B cell (primary cell): ENCODE data around the gene RAP1GAP2. TPM values are rescaled to one million over a fixed set of nuclear protein-coding genes. Genes with fewer than 3 reads are reported as not detected.

Experiments
- ATAC-seq: fragments of 200-7000 bp; cut with Tn5 transposase; one replicate; pipeline ENCODE4 v1.10.0; 2021; ENCODE audit warnings: low read depth, mild to moderate bottlenecking, moderate number of reproducible peaks, moderate library complexity
- CTCF ChIA-PET: fragments of 350-600 bp; sonication (Branson Sonifier 250); formaldehyde crosslinking; loops from one replicate; lab custom pipeline; 2021; ENCODE audit warnings: antibody characterized with exemption, inconsistent platforms; lab: Charles Lee
- POLR2A ChIA-PET: fragments of 350-600 bp; sonication (Branson Sonifier 250); formaldehyde crosslinking; loops from one replicate; lab custom pipeline; 2021; ENCODE audit warnings: antibody characterized with exemption; lab: Charles Lee
- DNase-seq: peaks from one replicate; pipeline ENCODE4 v3.0.0; 2013
- H2AFZ ChIP-seq: 2 replicates; pipeline ENCODE4 v1.6.1; 2012; ENCODE audit warnings: mild to moderate bottlenecking, low read depth, low read length; ENCODE audit not compliant: insufficient read depth, poor library complexity, severe bottlenecking
- H3K27ac ChIP-seq, 2 donors: 1 replicate in 1 of 2; 2 replicates in 1 of 2; pipeline ENCODE4 v1.5.1; 2012 to 2013; ENCODE audit warnings: low read length in 2 of 2, mild to moderate bottlenecking in 2 of 2, moderate library complexity in 1 of 2
- H3K27me3 ChIP-seq, 4 experiments: fragments of 200-600 bp in 1 of 4; sonication (generic) in 1 of 4; replicated peaks in 1 of 4; 1 replicate in 2 of 4; 2 replicates in 2 of 4; pipeline versions ENCODE4 v1.6.1 to v1.7.0; 2013 to 2016; ENCODE audit warnings: low read length in 3 of 4, mild to moderate bottlenecking in 2 of 4, mixed read lengths in 1 of 4, moderate library complexity in 1 of 4; ENCODE audit not compliant: insufficient read depth in 4 of 4, control insufficient read depth in 3 of 4; ENCODE audit errors: control extremely low read depth in 1 of 4
- H3K36me3 ChIP-seq, 2 experiments: replicated peaks in 1 of 2; 1 replicate in 1 of 2; 2 replicates in 1 of 2; pipeline versions ENCODE4 v1.6.1 to v1.7.1; 2013; ENCODE audit warnings: low read length in 1 of 2; ENCODE audit not compliant: insufficient read depth in 2 of 2, control insufficient read depth in 1 of 2; ENCODE audit errors: control extremely low read depth in 1 of 2, extremely low read depth in 1 of 2
- H3K4me1 ChIP-seq, 2 donors: fragments of 200-600 bp in 1 of 2; sonication (generic) in 1 of 2; 1 replicate in 1 of 2; 2 replicates in 1 of 2; pipeline versions ENCODE4 v1.5.1 to v1.6.1; 2013 to 2017; ENCODE audit warnings: low read length in 2 of 2; ENCODE audit not compliant: control insufficient read depth in 2 of 2, insufficient read depth in 2 of 2
- H3K4me2 ChIP-seq: replicated peaks from 2 replicates; pipeline ENCODE3; 2012; ENCODE audit warnings: mild to moderate bottlenecking, low read depth, low read length; ENCODE audit not compliant: poor library complexity, severe bottlenecking
- H3K4me3 ChIP-seq, 5 experiments: fragments of 200-600 bp in 1 of 5; sonication (generic) in 1 of 5; 1 replicate in 3 of 5; 2 replicates in 2 of 5; pipeline versions ENCODE4 v1.5.1 to v1.7.0; 2011 to 2016; ENCODE audit warnings: low read length in 4 of 5, mild to moderate bottlenecking in 4 of 5, low read depth in 2 of 5, control low read depth in 1 of 5, moderate library complexity in 1 of 5; ENCODE audit not compliant: insufficient read depth in 1 of 5; ENCODE audit errors: control extremely low read depth in 1 of 5, extremely low read depth in 1 of 5
- H3K79me2 ChIP-seq: fragments of 200-600 bp; sonication (generic); one replicate; pipeline ENCODE4 v1.6.0; 2016; ENCODE audit warnings: low read length; ENCODE audit not compliant: control insufficient read depth, insufficient read depth
- H3K9ac ChIP-seq: fragments of 200-600 bp; sonication (generic); 2 replicates; pipeline ENCODE4 v1.6.1; 2017; ENCODE audit warnings: mild to moderate bottlenecking, low read length, moderate library complexity
- H3K9me3 ChIP-seq, 3 donors: one replicate each; pipeline versions ENCODE4 v1.6.1 to v1.7.1; 2013; ENCODE audit warnings: low read length in 2 of 3; ENCODE audit not compliant: control insufficient read depth in 2 of 3, insufficient read depth in 1 of 3; ENCODE audit errors: control extremely low read depth in 1 of 3
- H4K20me1 ChIP-seq: 2 replicates; pipeline ENCODE4 v1.6.0; 2012; ENCODE audit warnings: mild to moderate bottlenecking, low read length; ENCODE audit not compliant: insufficient read depth, control insufficient read depth, poor library complexity, severe bottlenecking
- H3K27ac Mint-ChIP-seq: one replicate; pipeline ENCODE4 v1.8.0; 2021; ENCODE audit warnings: mixed read lengths
- H3K27me3 Mint-ChIP-seq: one replicate; pipeline ENCODE4 v1.8.0; 2021; ENCODE audit warnings: mixed read lengths
- H3K4me1 Mint-ChIP-seq: one replicate; pipeline ENCODE4 v1.8.0; 2021; ENCODE audit warnings: mixed read lengths
- H3K4me3 Mint-ChIP-seq: one replicate; pipeline ENCODE4 v1.8.0; 2021; ENCODE audit warnings: mixed read lengths
- H3K9me3 Mint-ChIP-seq: one replicate; pipeline ENCODE4 v1.8.0; 2022; ENCODE audit warnings: mixed read lengths; ENCODE audit not compliant: insufficient read depth
- CTCF ChIP-seq: fragments of 200-600 bp; IDR thresholded peaks from one replicate; pipeline ENCODE4 v1.8.0; 2022; ENCODE audit warnings: antibody characterized with exemption, mild to moderate bottlenecking
- EZH2 ChIP-seq: IDR thresholded peaks from 2 replicates; pipeline ENCODE4 v1.6.1; 2012; ENCODE audit warnings: borderline replicate concordance, low read depth, mild to moderate bottlenecking, moderate library complexity, low read length; ENCODE audit not compliant: insufficient read depth, poor library complexity, severe bottlenecking
- WGBS: methylation state at CpG from one replicate; pipeline ENCODE4 v1.1.5; 2013; ENCODE audit warnings: missing lambda C conversion rate; ENCODE audit not compliant: insufficient coverage; 5-methylcytosine and 5-hydroxymethylcytosine counted together
- intact Hi-C: fragments of 100-400 bp; cut with micrococcal nuclease; formaldehyde crosslinking; loops from one replicate; pipeline ENCODE4 v1.10.0; 2022
- polyA plus RNA-seq: library from polyadenylated mRNA; depleted of rRNA; stranded (reverse); fragments of >200 nt; gene quantifications from 2 replicates; pipeline ENCODE4 v1.2.3, GENCODE V29; 2012
- total RNA-seq, 2 donors: library from RNA; stranded (reverse); fragments of 120-200 nt in 1 of 2; gene quantifications; 1 replicate in 1 of 2; 2 replicates in 1 of 2; pipeline versions ENCODE4 v1.2.3 to v1.2.4, GENCODE V29; 2013 to 2022

The RAP1GAP2 gene
- total and polyA plus RNA-seq, 2 donors (not counting 1 experiment from before 2014, with no cell fraction given), result 14.9 to 16.4 TPM

- no peak overlapping the region for H3K27ac Mint-ChIP-seq
- ATAC-seq (no peak), DNase-seq (no peak)
- intact Hi-C loops, result no loop called here
- H3K79me2 ChIP-seq, result no peaks in the 10 kb centered on the region
- POLR2A ChIA-PET, result no interaction called here
- peaks cover 1% of the 10 kb centered on the region for H3K4me1 Mint-ChIP-seq
- no peak overlapping the region for H3K4me3 Mint-ChIP-seq
- H3K4me1 ChIP-seq, result no peaks in the 10 kb centered on the region
- 90% methylated on average over 3 of the region's 7 CpGs for WGBS
- no peak overlapping the region for H2AFZ ChIP-seq
- no peaks in the 10 kb centered on the region for H3K36me3 ChIP-seq
- CTCF ChIA-PET, result no interaction called here
- no peaks in the 10 kb centered on the region for H4K20me1 ChIP-seq
- no peaks in the 10 kb centered on the region for H3K27me3 Mint-ChIP-seq
- TF ChIP-seq EZH2 (no peak), CTCF (no peak)
- H3K27me3 ChIP-seq, result no peaks in the 10 kb centered on the region
- H3K4me2 ChIP-seq, result no peak overlapping the region
- H3K9me3 ChIP-seq, result no peaks in the 10 kb centered on the region
- no peak overlapping the region for H3K9ac ChIP-seq
- H3K27ac ChIP-seq, result no peak overlapping the region
- H3K4me3 ChIP-seq, result no peak overlapping the region
- H3K9me3 Mint-ChIP-seq, result no peaks in the 10 kb centered on the region
These were observed 149.9 kb downstream of the RAP1GAP2 start for GRCh38 chr17:2946144-2946543.

- H3K9ac ChIP-seq, result no peak overlapping the region
- H3K9me3 ChIP-seq, result no peaks in the 10 kb centered on the region
- no peaks in the 10 kb centered on the region for H3K27me3 ChIP-seq
- no peak overlapping the region for H3K27ac ChIP-seq
- Mint-ChIP-seq H3K9me3 (no peaks in the 10 kb centered on the region), H3K27me3 (no peaks in the 10 kb centered on the region), H3K4me1 (peaks cover 2% of the 10 kb centered on the region), H3K4me3 (no peak overlapping the region), H3K27ac (no peak overlapping the region)
- TF ChIP-seq CTCF (no peak), EZH2 (no peak)
- intact Hi-C loops, result no loop called here
- CTCF ChIA-PET, result interaction anchor here (1.3 kb wide), 1 partner anchor 16 kb away, joined by 3 read pairs; no protein-coding TSS in a partner anchor
- 96% methylated on average over 14 of the region's 15 CpGs for WGBS
- no peaks in the 10 kb centered on the region for H3K36me3 ChIP-seq
- H3K4me1 ChIP-seq, result no peaks in the 10 kb centered on the region
- no peak overlapping the region for H3K4me3 ChIP-seq
- no peaks in the 10 kb centered on the region for H3K79me2 ChIP-seq
- no peaks in the 10 kb centered on the region for H4K20me1 ChIP-seq
- ATAC-seq (no peak), DNase-seq (no peak)
- POLR2A ChIA-PET, result no interaction called here
- H3K4me2 ChIP-seq, result no peak overlapping the region
- H2AFZ ChIP-seq, result no peak overlapping the region
These were observed 151.3 kb downstream of the RAP1GAP2 start for GRCh38 chr17:2947588-2947950.
